HG03442 (cell line): ENCODE data around the gene NUP210L.
A peak's percentile ranks its signal among the peaks of the same experiment; 100 is the strongest.
"Not testable (repeated sequence)": the region's sequence is repeated elsewhere in the genome, so short reads cannot be mapped to it uniquely, and the experiment has no call there.

Experiments used
- ATAC-seq: cut with Tn5 transposase; IDR thresholded peaks from one replicate; pipeline ENCODE4 v1.9.1; 2021; ENCODE audit warnings: mild to moderate bottlenecking, moderate library complexity; ENCODE audit not compliant: unreplicated experiment

Gene NUP210L

DNA sequence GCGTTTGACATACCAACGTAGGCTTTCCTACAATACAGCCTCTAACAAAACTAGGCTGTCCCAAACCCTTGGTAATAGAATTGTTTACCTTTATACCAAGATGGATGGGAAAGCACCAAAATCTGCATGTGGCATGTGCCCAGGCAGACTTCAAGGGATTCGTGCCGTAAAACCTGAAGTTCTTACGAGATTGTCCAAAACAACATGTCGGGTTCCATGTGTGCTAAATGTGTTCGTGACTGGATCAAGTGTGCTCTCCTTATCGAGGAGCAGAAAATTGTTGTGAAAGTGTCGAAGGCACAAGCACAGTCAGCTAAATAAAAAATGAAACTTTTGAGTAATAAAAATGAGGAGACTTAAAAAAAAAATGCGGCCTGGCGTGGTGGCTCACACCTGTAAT lies 159.2 kb downstream of the NUP210L start:
- ATAC-seq: no peak

GRCh38 chr1:153995202-153995601 lies 159.7 kb downstream of the NUP210L start:
- ATAC-seq: no peak

GRCh38 chr1:153991806-153992205 lies 163.1 kb downstream of the NUP210L start:
- ATAC-seq: no peak

DNA sequence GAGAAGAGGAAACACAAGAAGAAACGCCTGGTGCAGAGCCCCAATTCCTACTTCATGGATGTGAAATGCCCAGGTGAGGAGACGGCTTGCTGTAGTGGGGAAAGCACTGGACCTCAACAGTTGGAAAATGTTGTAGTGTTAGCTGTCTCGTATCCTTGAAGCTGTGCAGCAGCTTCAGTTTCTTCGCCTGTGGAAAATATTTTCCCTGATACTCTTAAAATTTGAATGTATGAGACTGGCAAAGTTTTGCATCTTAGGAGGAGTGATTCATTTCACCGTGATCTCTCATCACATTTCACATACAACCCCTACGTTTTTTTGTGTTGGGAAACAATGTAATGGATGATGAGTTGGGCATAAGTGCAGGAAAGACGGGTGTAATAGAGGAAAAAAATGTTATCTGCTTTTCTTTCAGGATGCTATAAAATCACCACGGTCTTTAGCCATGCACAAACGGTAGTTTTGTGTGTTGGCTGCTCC lies 163.7 kb downstream of the NUP210L start:
- ATAC-seq: no peak

DNA sequence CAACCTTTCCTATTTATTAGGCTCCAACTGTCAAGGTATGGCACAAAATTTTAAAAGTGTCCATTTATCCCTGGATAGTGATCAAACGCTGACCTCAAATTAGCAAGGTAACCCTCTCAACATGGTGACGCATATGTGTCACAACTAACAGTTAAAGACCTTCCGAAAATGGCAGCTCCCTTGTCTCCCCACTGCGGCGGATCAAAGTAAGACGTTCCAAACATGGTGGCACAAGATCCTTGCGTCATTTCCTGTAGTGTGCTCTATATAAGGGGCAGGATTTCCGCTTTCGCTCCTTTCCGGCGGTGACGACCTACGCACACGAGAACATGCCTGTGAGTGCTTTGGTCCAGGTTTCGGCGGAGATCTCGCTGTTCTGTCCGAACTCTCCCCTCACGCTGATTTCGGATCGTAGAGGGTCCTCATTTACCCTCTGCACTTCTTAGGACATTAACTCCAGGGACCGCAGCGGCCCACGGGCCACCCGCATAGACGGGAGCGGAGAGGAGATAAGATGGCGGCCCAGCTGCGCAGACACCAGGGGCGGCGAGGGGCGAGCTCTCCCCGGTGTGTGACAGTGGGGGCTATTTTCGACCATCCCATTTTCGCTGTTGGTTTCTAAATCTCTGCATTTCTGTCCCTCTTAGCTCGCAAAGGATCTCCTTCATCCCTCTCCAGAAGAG lies 164.3 kb downstream of the NUP210L start, which contains the start of gene RPS27:
Gene RPS27 (plus strand): TSS at position 295 of the 683 bp plus-strand sequence. CDS start 35 bp downstream, at position 330.
- ATAC-seq: peak; percentile 69

- no peak for ATAC-seq
Measured at GRCh38 chr1:153987621-153988020, 167.3 kb downstream of the NUP210L start.

DNA sequence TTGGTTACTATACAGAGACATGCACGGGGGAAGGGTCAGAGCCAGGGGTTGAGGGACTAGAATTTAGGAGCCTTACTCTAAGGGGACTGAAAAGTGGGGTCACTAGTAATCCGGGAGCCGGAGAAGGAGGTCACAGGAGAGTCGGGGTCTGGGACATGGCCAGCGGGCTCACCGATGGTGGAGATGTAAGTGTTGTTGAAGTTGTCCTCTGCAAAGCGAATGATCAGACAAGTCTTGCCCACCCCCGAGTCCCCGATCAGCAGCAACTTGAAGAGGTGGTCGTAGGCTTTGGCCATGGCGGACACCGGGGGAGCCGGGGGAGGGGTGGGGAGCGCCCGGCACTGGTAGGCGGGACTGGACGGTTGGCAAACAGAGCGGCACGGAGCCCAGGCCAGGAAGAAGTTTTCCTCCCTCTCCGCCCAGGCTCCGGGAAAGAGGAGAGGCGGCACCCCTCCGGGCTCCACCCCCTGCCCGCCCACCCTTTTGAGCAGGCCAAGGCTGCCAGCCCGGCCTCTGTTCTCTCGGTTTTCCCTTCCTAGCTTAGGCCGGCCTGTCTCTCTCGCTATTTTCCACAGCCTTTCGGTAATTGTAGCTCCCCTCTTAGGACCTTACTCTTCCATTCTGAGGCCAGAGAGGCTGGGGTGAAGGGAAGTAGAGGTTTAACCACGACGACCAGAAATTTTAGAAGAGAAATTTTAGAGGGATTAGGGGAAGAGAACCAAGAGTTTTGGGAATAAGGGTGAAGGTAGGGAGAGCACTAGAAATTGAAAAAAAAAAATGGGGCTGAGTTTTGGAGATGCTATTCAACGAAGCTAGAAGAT lies 168.7 kb downstream of the NUP210L start, which contains the start of gene RAB13:
Gene RAB13 (minus strand): TSS at position 399 of the 821 bp plus-strand sequence. CDS start 103 bp downstream, at position 296.
- no peak for ATAC-seq

DNA sequence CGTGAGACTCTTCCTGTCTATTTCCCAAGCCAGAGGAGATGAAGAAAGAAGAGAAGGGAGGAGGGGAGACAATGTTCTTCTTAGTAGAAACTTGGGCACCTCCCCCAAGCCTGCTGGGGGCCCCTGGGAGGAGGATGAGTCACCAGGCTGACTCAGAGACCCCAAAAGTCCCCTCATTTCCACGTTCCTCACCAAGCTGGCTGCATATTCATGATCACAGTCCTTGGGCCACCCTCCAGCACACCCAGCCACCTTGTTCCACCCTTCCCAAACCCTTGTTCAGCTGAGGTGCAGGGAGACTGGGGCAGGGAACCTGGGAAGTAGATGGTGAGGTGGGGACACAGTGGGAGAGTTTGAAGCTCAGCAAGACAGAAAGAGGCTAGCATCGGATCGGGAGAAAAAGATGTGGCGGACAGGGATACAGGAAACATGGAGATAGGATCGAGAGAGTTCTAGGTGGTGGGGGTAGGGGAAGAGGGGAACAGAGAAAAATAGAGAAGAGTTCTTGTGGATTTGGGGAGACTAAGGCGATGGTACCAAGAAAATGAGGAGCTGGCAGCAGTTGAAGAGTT lies 169.4 kb downstream of the NUP210L start:
- no peak for ATAC-seq

DNA sequence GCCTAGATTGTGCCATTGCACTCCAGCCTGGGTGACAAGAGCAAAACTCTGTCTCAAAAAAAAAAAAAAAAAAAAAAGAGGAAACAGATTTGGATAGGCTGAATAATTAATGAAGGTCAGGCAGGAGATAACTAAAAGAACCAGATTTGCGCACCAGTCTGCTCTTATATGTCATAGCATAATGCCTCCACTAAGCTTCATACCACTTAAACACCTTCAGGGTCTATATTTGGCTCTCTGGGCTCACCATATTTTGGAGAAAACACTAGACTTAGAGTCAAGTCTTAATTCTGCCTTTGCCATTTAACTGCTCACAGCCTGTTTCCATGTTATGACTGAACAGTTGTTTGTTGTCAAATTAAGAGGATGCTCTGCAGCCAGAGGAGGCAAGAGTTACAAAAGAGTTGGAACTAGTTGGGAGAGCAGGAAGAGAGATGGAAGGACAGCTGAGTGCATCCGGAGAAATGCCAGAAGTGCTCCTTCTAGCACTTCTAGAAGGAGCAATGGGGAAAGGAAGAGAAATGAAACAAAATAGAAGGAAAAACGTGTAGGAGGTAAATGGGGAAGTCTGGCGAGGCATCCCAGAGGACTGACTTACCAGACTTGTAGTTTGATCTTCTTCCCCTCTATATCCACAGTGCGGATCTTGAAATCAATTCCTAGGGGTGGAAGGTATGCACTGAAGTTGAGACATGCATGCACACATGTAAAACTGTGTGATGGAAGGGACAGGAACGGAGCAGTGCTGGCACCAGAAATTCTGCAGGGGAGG lies 170.6 kb downstream of the NUP210L start:
- no peak for ATAC-seq

DNA sequence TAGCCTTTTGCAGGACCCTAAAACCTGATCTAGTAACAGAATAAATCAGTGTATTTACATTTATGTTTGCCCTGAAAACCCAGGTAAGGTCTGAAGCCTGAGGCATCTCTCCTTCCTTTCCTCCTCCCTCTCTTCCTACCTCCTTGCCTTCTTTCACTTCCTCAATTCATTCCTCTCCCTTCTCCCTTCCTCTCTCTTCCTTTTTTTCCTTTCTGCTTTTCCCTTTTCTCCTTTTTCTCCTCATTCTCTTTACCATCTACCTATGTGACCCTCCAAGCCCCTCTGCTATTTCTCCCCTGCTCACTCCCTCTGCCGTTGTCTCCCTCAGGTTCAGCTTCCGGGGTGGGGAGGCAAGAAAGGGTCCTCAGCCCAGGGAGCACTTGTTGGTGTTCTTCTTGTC lies 173.1 kb downstream of the NUP210L start:
- ATAC-seq: not testable (repeated sequence)

DNA sequence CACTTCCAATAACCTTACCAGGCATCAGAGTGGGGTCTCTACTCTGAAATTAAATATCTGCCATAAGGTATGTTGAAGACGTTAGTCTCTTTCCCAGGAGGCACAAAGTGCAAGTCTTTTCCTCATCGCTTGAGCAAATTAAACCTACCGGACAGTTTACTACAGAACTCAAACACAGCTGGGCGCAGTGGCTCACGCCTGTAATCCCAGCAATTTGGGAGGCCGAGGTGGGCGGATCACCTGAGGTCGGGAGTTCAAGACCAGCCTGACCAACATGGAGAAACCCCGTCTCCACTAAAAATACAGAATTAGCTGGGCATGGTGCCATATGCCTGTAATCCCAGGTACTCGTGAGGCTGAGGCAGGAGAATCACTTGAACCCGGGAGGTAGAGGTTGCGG lies 175.8 kb downstream of the NUP210L start:
- not testable (repeated sequence) for ATAC-seq

DNA sequence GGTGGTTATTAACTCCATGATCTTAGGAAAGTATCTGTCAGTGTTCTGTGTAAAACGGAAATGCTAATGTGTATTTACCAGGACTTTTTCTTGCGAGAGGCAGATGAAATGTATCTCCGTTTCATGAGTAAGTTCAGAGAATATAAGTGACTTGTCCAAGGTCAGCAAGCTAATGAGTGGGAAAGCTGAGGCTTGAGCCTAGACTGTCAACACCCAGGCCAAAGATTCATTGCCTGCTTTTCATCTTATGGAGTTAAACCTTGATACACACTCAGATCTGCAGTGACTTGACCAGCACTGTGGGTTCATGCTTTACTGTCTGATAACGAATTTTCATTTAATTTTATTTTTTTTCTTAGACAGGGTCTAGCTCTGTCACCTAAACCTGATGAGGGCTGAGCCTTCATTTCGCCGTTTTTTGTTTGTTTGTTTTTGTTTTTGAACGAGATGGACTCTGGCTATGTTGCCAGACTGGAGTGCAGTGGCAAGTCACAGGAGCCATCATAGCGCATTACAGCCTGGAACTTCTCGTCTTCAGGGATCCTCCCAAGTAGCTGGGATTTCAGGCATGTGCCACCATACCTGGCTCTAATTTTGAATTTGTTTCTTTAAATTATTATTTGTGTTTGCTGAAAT lies 176.5 kb downstream of the NUP210L start:
- ATAC-seq: no peak

- peak; percentile 72 for ATAC-seq
Measured at GRCh38 chr1:153977250-153978240, 177.3 kb downstream of the NUP210L start, which contains the start of gene JTB. JTB (minus strand) TSS chr1:153977674; CDS start chr1:153977252, 422 bp downstream.

- no peak for ATAC-seq
Measured at GRCh38 chr1:153976819-153977249, 178.0 kb downstream of the NUP210L start.

- no peak for ATAC-seq
Measured at GRCh38 chr1:153973525-153973924, 181.3 kb downstream of the NUP210L start.

GRCh38 chr1:153973071-153973470 lies 181.8 kb downstream of the NUP210L start:
- no peak for ATAC-seq

DNA sequence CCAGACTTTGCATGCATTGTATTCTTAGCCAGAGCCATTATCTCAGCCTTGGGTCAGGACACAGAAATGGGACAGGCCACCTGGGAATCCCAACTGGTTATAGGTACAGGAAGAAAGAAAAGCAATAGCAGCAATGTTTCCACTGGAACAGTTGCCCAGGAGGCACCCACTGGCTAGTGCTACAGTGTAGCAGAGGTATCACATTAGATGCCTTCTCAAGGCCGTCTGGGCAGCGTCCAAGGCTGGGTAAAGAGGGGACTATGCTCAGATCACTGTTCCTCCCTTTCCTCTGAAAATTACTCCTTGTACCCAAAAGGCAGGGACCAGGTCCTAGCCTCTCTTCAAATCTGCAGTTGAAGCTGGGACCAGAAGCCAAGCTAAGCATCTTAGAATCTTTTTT lies 184.5 kb downstream of the NUP210L start:
- ATAC-seq: no peak

- ATAC-seq: no peak
Measured at GRCh38 chr1:153968972-153969371, 185.9 kb downstream of the NUP210L start.

DNA sequence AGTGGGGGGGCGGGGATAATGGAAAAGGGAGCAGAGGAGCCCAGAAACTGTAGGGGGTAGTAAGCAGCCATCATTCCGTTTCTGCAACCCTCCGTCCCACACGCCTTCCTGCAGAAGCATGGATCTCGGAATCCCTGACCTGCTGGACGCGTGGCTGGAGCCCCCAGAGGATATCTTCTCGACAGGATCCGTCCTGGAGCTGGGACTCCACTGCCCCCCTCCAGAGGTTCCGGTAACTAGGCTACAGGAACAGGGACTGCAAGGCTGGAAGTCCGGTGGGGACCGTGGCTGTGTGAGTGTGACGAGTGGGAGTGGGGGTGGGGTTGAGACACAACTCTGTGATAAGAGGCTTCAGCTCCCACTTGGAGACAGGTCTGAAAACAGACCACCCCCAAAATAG lies 186.5 kb downstream of the NUP210L start:
- no peak for ATAC-seq
